Activated CD8-positive, alpha-beta T cell treated with anti-CD3 and anti-CD28 coated beads, Interleukin-2, amount 10 ng/mL, durations not matched to agents 7 days and 5 days (primary cell): Measurements from ENCODE around the gene TWF2. TPM values are rescaled to one million over a fixed set of nuclear protein-coding genes. Genes with fewer than 3 reads are reported as not detected.

Experiments used
- ATAC-seq: fragments of 150-1000 bp; cut with Tn5 transposase; one replicate; pipeline ENCODE4 v1.10.0; 2021; ENCODE audit warnings: moderate library complexity
- CTCF ChIA-PET: fragments of 350-600 bp; sonication (Branson Sonifier 250); formaldehyde crosslinking; loops from one replicate; lab custom pipeline; 2021; ENCODE audit warnings: antibody characterized with exemption; lab: Charles Lee
- POLR2A ChIA-PET: fragments of 350-600 bp; sonication (Branson Sonifier 250); formaldehyde crosslinking; loops from one replicate; lab custom pipeline; 2021; ENCODE audit warnings: antibody characterized with exemption; lab: Charles Lee
- DNase-seq: peaks from one replicate; pipeline ENCODE4 v3.0.0-alpha.2; 2020
- H3K27ac Mint-ChIP-seq: one replicate; pipeline ENCODE4 v1.8.0; 2021; ENCODE audit warnings: mild to moderate bottlenecking, mixed read lengths
- H3K27me3 Mint-ChIP-seq: one replicate; pipeline ENCODE4 v1.8.0; 2021; ENCODE audit warnings: low read depth, mixed read lengths
- H3K36me3 Mint-ChIP-seq: one replicate; pipeline ENCODE4 v1.8.0; 2021; ENCODE audit warnings: low read depth, mixed read lengths
- H3K4me1 Mint-ChIP-seq: one replicate; pipeline ENCODE4 v1.8.0; 2021; ENCODE audit warnings: low read depth, mixed read lengths
- H3K4me3 Mint-ChIP-seq: one replicate; pipeline ENCODE4 v1.8.0; 2021; ENCODE audit warnings: mild to moderate bottlenecking, mixed read lengths
- H3K9me3 Mint-ChIP-seq: one replicate; pipeline ENCODE4 v1.8.0; 2022; ENCODE audit warnings: mixed read lengths; ENCODE audit not compliant: insufficient read depth
- total RNA-seq, 2 experiments: library from RNA; stranded (reverse); gene quantifications; one replicate each; pipeline ENCODE4 v1.2.3, GENCODE V29; 2021

Gene TWF2
- total RNA-seq, 2 experiments from 2014 or later = 154 to 162 TPM

DNA sequence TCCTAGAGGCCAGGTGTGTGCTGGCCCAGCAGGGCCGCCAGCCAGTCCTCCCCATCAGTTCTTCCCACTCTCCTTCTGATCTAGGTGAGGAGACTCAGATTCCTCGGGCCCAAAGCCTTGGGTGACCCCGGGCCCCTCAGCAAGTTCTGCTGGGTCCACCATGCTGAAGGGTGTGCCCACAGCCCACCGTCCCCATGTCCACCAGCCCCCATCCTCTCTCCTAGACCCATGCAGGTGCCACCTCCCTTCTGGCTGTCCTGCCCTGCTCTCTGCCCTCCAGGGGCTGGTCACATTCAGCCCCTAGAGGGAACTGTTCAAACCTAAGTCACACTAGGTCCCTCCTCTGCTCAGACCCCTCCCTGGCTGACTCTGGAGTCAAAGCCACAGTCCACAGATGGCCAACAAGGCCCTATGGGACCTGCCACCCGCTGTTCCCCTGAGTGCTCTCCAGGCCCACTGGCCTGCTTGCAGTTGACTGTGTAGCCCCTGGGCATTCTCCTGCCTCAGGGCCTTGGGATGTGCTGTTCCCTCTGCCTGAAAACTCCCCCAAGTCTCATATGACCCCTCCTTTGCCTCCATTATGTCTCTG, 12.6 kb downstream of the TWF2 start:
- H3K4me3 Mint-ChIP-seq = peak overlapping the region; percentile 41
- peak overlapping the region; percentile 85 for H3K27ac Mint-ChIP-seq
- DNase-seq = no peak
- peaks cover 65% of the 10 kb centered on the region for H3K4me1 Mint-ChIP-seq
- ChIA-PET CTCF (interaction anchor here (0.8 to 9.7 kb wide), 7 partner anchors 10 to 224 kb away, joined by 3 to 157 read pairs (median 3); partner anchors contain the start of gene TWF2), POLR2A (interaction anchor here (1.0 to 7.9 kb wide), 6 partner anchors 8 to 113 kb away, joined by 3 to 53 read pairs (median 6); partner anchors contain the start of genes TWF2 and WDR82)
- ATAC-seq = no peak
- H3K36me3 Mint-ChIP-seq = peaks cover 54% of the 10 kb centered on the region
- H3K9me3 Mint-ChIP-seq = no peaks in the 10 kb centered on the region
- H3K27me3 Mint-ChIP-seq = no peaks in the 10 kb centered on the region

DNA sequence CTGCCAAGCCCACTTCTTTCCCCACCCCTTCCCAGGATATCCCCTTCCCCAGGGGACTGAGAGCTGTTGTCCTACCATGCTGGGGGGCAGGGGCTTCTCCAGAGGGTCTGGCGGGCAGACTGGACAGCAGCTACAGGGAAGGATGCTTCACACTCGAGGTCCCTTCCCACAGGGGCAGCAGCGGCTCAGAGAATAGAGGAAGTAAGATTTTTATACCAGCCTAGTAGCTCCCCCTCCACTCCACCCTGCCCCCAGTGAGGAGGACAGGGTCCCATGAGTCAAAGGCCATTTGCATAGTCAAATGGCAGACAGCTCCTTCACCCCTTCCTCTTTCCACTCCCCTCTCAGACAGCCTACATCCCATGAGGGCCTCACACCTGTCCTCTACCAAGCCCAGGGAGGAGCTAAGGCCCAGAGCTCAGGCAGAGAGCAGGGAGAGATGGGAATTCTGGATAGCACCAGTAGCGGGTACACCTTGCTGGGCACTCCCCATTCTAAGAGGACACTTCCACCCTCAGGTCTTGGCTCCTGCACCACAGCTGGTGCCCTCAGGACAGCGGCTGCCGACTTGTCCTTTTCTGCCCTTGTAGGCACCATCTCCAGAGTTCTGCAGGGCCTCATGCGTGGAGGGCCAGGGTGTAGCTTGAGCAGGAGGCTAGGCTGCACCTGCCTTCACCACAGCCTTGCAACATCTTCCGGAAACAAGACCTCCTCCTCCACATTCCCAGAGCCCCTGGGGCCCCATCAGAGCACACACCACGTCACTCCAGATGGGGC, 13.3 kb downstream of the TWF2 start, which contains the start of gene TLR9:
Gene TLR9, minus strand, starts transcription at position 194 of the 777 bp plus-strand sequence. Its CDS starts 116 bp downstream, at position 78.
- Mint-ChIP-seq H3K27ac (peak within 1 kb of the TSS; percentile 96), H3K9me3 (no peaks in the 10 kb centered on the region), H3K36me3 (peaks cover 50% of the 10 kb centered on the region), H3K4me3 (peak within 1 kb of the TSS; percentile 41), H3K4me1 (peaks cover 69% of the 10 kb centered on the region), H3K27me3 (no peaks in the 10 kb centered on the region)
- ATAC-seq = peak; percentile 29
- no peak for DNase-seq
- ChIA-PET POLR2A (interaction anchor here (1.0 to 7.9 kb wide), 6 partner anchors 9 to 114 kb away, joined by 3 to 53 read pairs (median 5); partner anchors contain the start of genes GLYCTK, TWF2 and WDR82), CTCF (interaction anchor here (0.5 to 9.7 kb wide), 6 partner anchors 11 to 224 kb away, joined by 3 to 157 read pairs (median 4); partner anchors contain the start of gene TWF2)

DNA sequence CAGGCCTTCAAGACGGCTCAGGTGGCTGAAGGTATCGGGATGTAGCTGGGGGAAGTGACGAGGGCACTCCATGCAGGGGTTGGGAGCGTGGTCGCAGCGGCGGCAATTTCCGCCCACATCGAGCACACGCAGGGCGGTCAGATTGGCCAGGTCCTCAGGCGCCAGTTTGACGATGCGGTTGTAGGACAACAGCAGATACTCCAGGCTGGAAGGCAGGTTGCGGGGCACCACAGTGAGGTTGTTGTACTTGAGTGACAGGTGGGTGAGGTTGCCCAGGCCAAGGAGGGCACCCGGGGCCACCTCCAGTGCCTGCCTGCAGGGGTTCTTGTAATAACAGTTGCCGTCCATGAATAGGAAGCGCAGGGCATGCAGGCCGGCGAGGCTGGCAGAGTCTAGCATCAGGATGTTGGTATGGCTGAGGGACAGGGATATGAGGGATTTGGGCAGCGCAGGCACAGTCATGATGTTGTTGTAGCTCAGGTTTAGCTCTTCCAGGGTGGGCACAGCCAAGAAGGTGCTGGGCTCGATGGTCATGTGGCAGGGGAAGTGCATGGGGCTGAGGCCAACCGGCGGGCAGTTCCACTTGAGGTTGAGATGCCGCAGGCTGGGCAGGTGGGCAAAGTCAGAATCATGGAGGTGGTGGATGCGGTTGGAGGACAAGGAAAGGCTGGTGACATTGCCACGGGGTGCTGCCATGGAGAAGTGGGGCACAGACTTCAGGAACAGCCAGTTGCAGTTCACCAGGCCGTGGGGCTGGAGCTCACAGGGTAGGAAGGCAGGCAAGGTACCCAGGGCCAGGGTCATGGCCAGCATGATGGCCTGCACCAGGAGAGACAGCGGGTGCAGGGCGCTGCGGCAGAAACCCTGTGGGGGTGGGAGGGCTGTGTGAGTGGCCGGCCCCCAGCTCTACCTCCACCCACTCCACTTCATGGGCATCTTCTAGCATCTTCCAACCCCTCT, 15.2 kb downstream of the TWF2 start:
- H3K4me3 Mint-ChIP-seq = peak overlapping the region; percentile 81
- peaks cover 81% of the 10 kb centered on the region for H3K4me1 Mint-ChIP-seq
- POLR2A ChIA-PET = interaction anchor here (7.9 kb wide), 1 partner anchor 54 kb away, joined by 53 read pairs; the partner anchor contains the start of gene WDR82
- no peaks in the 10 kb centered on the region for H3K9me3 Mint-ChIP-seq
- CTCF ChIA-PET = interaction anchor here (1.0 to 9.7 kb wide), 9 partner anchors 10 to 223 kb away, joined by 3 to 176 read pairs (median 30); partner anchors contain the start of genes GLYCTK, TWF2 and WDR82
- H3K27ac Mint-ChIP-seq = peak overlapping the region; percentile 96
- ATAC-seq (no peak), DNase-seq (no peak)
- peaks cover 37% of the 10 kb centered on the region for H3K36me3 Mint-ChIP-seq
- H3K27me3 Mint-ChIP-seq = no peaks in the 10 kb centered on the region

DNA sequence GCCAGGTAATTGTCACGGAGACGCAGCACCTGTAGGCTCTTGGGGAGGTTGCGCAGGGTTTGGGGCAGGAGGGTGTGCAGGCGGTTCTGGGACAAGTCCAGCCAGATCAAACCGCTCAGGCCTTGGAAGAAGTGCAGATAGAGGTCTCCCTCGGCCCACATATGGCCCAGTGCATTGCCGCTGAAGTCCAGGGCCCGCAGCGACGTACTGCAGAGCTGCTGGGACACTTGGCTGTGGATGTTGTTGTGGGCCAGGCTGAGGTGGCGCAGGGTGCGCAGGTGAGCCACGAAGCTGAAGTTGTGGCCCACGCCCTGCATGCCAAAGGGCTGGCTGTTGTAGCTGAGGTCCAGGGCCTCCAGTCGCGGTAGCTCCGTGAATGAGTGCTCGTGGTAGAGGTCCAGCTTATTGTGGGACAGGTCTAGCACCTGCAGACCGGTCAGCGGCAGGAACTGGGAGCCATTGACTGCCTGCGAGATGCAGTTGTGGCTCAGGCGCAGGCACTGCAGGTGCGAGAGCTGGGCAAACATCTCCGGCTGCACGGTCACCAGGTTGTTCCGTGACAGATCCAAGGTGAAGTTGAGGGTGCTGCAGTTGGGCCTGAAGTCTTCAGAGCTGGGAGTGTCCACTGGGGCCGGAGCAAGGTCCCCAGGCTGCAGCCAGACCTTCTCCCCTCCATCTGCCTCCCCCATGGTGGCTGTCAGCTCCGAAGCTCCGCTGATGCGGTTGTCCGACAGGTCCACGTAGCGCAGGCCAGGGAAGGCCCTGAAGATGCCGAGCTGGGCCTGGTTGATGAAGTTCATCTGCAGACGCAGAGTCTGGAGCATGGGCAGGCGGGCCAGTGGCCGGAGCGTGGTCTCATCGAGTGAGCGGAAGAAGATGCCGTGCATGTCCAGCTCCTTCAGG, 16.4 kb downstream of the TWF2 start:
- Mint-ChIP-seq H3K4me3 (peak overlapping the region; percentile 81), H3K27ac (peak overlapping the region; percentile 96), H3K27me3 (no peaks in the 10 kb centered on the region), H3K9me3 (no peaks in the 10 kb centered on the region), H3K4me1 (peaks cover 93% of the 10 kb centered on the region), H3K36me3 (peaks cover 30% of the 10 kb centered on the region)
- DNase-seq = no peak
- ChIA-PET POLR2A (interaction anchor here (0.6 to 7.9 kb wide), 9 partner anchors 9 to 227 kb away, joined by 3 to 53 read pairs (median 4); partner anchors contain the start of genes RPL29, TWF2 and WDR82), CTCF (interaction anchor here (0.7 to 9.7 kb wide), 17 partner anchors 11 to 221 kb away, joined by 3 to 176 read pairs (median 11); partner anchors contain the start of genes GLYCTK, PPM1M, TWF2 and WDR82)
- ATAC-seq = no peak

DNA sequence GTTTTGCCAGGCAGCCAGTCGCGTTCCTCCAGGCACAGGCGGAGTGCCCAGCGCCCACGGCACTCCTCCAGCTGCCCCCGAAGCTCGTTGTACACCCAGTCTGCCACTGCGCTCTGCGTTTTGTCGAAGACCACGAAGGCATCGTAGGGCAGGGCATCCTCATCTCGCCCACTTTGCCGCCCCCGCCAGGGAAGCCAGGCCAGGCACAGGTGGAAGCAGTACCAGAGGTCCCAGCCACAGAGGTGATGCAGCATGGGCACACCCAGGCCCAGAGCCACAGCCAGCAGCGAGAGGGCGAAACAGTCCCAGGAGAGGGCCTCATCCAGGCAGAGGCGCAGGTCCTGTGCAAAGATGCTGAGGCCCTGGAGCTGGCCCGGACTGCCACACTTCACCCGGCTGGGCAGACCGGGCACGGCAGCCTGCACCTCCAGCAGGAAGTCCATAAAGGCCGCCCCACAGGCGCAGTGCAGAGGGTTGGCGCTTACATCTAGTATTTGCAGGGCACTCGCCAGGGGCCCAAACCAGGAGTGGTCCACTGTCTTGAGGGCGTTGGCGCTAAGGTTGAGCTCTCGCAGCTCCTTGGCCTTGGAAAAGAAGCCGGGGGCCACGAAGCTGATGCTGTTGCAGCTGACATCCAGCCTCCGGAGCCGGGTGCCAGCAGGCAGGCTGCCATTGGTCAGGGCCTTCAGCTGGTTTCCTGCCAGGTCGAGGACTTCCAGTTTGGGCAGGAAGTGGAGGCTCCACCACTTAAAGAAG, 17.2 kb downstream of the TWF2 start:
- Mint-ChIP-seq H3K4me1 (peaks cover 98% of the 10 kb centered on the region), H3K27me3 (no peaks in the 10 kb centered on the region), H3K36me3 (peaks cover 30% of the 10 kb centered on the region), H3K4me3 (peak overlapping the region; percentile 81), H3K27ac (peak overlapping the region; percentile 96), H3K9me3 (no peaks in the 10 kb centered on the region)
- CTCF ChIA-PET = interaction anchor here (0.7 to 9.7 kb wide), 22 partner anchors 11 to 420 kb away, joined by 3 to 176 read pairs (median 8); partner anchors contain the start of genes ALAS1, GLYCTK, PPM1M and TWF2
- POLR2A ChIA-PET = interaction anchor here (0.6 to 7.9 kb wide), 10 partner anchors 10 to 226 kb away, joined by 3 to 53 read pairs (median 6); partner anchors contain the start of genes RPL29, TWF2 and WDR82
- peak; percentile 61 for ATAC-seq
- peak; percentile 85 for DNase-seq

DNA sequence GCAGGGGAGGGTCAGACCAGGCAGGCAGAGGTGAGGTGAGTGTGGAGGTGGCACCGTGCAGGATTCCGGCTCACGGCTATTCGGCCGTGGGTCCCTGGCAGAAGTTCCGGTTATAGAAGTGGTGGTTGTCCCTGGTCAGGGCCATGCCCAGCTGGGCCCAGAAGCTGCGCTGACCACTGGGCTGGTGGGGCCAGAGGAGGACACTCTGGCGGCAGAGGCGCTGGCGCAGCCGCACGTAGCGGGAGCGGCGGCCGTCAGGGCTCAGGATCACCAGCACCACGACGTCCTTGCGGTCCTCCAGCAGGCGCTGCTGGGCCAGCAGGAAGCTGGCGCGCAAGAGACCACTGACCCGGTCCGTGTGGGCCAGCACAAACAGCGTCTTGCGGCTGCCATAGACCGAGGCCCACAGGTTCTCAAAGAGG, 17.8 kb downstream of the TWF2 start:
- Mint-ChIP-seq H3K9me3 (no peaks in the 10 kb centered on the region), H3K4me1 (peaks cover 97% of the 10 kb centered on the region), H3K4me3 (peak overlapping the region; percentile 81), H3K27ac (peak overlapping the region; percentile 96), H3K36me3 (peaks cover 30% of the 10 kb centered on the region), H3K27me3 (no peaks in the 10 kb centered on the region)
- ChIA-PET POLR2A (interaction anchor here (0.6 to 7.9 kb wide), 7 partner anchors 10 to 349 kb away, joined by 3 to 53 read pairs (median 8); partner anchors contain the start of genes TWF2 and WDR82), CTCF (interaction anchor here (0.6 to 9.7 kb wide), 36 partner anchors 12 to 421 kb away, joined by 3 to 176 read pairs (median 5); partner anchors contain the start of genes ALAS1, GLYCTK, POC1A and PPM1M)
- DNase-seq (no peak), ATAC-seq (no peak)

DNA sequence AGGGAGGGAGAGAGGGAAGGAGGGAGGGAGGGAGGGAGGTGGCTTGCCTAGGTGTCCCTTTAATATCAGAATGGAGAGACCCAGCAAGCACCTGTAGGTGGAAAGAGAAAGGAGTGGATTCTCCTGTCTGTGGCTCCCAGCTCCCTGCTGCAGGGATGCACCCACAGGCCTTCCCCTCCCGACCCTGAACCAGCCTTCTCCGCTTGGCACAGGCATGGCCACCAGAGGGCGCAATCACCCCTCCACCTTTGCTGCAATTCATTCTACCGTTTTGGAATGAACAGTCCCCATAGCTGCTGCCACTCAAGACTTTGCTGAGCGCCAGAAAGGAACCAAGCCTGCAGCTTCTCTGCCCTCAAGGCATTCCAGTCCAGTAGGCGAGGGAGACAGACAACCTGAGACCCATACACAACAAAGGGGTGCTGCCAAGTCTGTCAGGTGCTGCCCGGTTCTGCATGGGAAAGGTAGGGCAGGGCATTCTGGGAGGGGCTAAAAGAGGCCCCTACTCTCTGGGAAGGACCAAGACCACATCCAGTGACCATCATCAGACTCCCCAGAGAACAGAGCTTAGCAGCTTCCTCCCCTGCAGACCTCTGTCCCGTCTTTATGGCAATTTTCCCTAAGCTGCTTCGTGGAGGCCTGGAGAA, 18.5 kb downstream of the TWF2 start:
- no peaks in the 10 kb centered on the region for H3K27me3 Mint-ChIP-seq
- POLR2A ChIA-PET = interaction anchor here (0.6 to 7.9 kb wide), 8 partner anchors 9 to 350 kb away, joined by 3 to 53 read pairs (median 6); partner anchors contain the start of genes TWF2 and WDR82
- H3K4me1 Mint-ChIP-seq = peaks cover 96% of the 10 kb centered on the region
- H3K4me3 Mint-ChIP-seq = peak overlapping the region; percentile 81
- peak; percentile 66 for ATAC-seq
- peaks cover 33% of the 10 kb centered on the region for H3K36me3 Mint-ChIP-seq
- no peaks in the 10 kb centered on the region for H3K9me3 Mint-ChIP-seq
- CTCF ChIA-PET = interaction anchor here (0.6 to 9.7 kb wide), 42 partner anchors 11 to 421 kb away, joined by 3 to 176 read pairs (median 5); partner anchors contain the start of genes ALAS1, GLYCTK, POC1A and PPM1M
- peak; percentile 93 for DNase-seq
- peak overlapping the region; percentile 81 for H3K27ac Mint-ChIP-seq

DNA sequence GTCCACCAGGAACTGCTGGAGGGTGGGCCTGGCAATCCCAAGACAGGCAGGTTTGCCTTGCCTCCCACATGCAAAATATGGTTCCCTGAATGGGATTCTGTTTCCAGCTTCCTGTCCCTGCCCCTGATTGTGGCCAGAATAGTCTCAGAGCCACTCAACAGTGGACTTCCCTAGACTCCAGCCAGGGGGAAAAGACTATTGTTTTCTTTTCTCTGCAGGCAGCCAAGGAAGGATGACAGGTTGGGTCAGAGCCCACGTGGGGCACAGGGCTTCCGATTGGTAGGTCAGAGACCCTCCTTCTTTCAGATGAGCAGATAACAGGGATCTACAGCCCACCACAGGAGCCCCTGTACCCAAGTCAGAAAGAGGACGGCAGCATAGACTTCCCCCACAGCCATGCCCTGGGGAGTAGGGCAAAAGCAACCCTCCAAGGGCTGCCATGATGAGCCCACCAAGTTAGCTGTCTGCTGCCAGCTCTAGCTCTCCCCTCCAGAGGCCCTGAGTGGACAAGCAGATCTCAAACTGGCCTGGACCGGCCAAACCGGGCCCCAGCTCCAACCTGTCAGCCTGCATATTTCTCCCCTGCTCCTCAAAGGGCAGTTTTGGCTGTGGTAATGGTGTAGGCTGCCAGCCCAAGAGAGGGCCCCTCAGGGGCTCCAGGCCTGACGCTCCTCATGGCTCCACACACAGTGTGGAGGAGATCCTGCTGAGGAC, 19.9 kb downstream of the TWF2 start:
- no peak for DNase-seq
- peaks cover 90% of the 10 kb centered on the region for H3K4me1 Mint-ChIP-seq

More for the DNA sequence above, 19.9 kb downstream of the TWF2 start:
- ChIA-PET POLR2A (interaction anchor here (0.8 to 7.9 kb wide), 6 partner anchors 8 to 120 kb away, joined by 3 to 53 read pairs (median 5); partner anchors contain the start of genes TWF2 and WDR82), CTCF (interaction anchor here (0.7 to 9.7 kb wide), 20 partner anchors 9 to 218 kb away, joined by 3 to 176 read pairs (median 6); partner anchors contain the start of genes PPM1M, TWF2 and WDR82)
- no peaks in the 10 kb centered on the region for H3K27me3 Mint-ChIP-seq
- H3K27ac Mint-ChIP-seq = peak overlapping the region; percentile 89
- H3K36me3 Mint-ChIP-seq = peaks cover 45% of the 10 kb centered on the region
- ATAC-seq = no peak
- H3K9me3 Mint-ChIP-seq = no peaks in the 10 kb centered on the region
- peak overlapping the region; percentile 79 for H3K4me3 Mint-ChIP-seq
